GM12878 (cell line): Measurements from ENCODE around the gene DUSP16.

Source experiments
- CTCF ChIP-seq, 3 experiments: IDR thresholded peaks in 2 of 3; conservative IDR thresholded peaks in 1 of 3; 2 replicates each; pipeline ENCODE4 v1.5.1; 2011; ENCODE audit warnings: low read depth in 3 of 3, low read length in 3 of 3, mild to moderate bottlenecking in 3 of 3, control low read depth in 2 of 3, moderate library complexity in 2 of 3, inconsistent platforms in 1 of 3, mixed read lengths in 1 of 3; ENCODE audit not compliant: control insufficient read depth in 2 of 3, insufficient read depth in 1 of 3; ENCODE audit errors: extremely low read depth in 1 of 3
- EP300 ChIP-seq, 2 experiments: fragments of 150-350 bp in 1 of 2; IDR thresholded peaks; 2 replicates each; pipeline ENCODE4 v1.6.1; 2011 to 2012; ENCODE audit warnings: low read depth in 2 of 2, low read length in 2 of 2, borderline replicate concordance in 1 of 2, improper control_type of control experiment in 1 of 2, inconsistent platforms in 1 of 2; ENCODE audit not compliant: control insufficient read depth in 1 of 2
- NRF1 ChIP-seq: conservative IDR thresholded peaks from 2 replicates; pipeline ENCODE4 v1.6.1; 2011; ENCODE audit warnings: mild to moderate bottlenecking, low read depth, low read length, improper control_type of control experiment
- PML ChIP-seq: IDR thresholded peaks from 2 replicates; pipeline ENCODE4 v1.6.1; 2012; ENCODE audit warnings: low read length, inconsistent platforms
- POLR2AphosphoS2 ChIP-seq: IDR thresholded peaks from 2 replicates; pipeline ENCODE4 v1.6.1; 2011; ENCODE audit warnings: low read depth, mild to moderate bottlenecking, low read length, improper control_type of control experiment, moderate library complexity
- REST ChIP-seq: IDR thresholded peaks from 2 replicates; pipeline ENCODE4 v1.6.1; 2012; ENCODE audit warnings: mild to moderate bottlenecking, low read depth, low read length
- ZNF207 ChIP-seq: fragments of 450-650 bp; IDR thresholded peaks from 2 replicates; pipeline ENCODE4 v1.6.1; 2014; ENCODE audit warnings: antibody characterized with exemption, mild to moderate bottlenecking, borderline replicate concordance
- ZNF274 ChIP-seq: IDR thresholded peaks from one replicate; pipeline ENCODE4 v1.8.0; 2011; ENCODE audit not compliant: insufficient read length, insufficient read depth

- TF ChIP-seq REST (no peak), EP300 (IDR thresholded peaks at IDR 0.05; ENCODE audit: borderline replicate concordance in 1 of 2, control insufficient read depth in 1 of 2, low read depth in 2 of 2, low read length in 2 of 2) (no peak), ZNF207 (no peak), POLR2AphosphoS2 (no peak), CTCF (IDR thresholded peaks at IDR 0.05 in 2 of 3, conservative IDR thresholded peaks at IDR 0.05 in 1 of 3; ENCODE audit: control insufficient read depth in 2 of 3, extremely low read depth in 1 of 3, insufficient read depth in 1 of 3, low read depth in 3 of 3, low read length in 3 of 3) (no peak), PML (no peak), NRF1 (no peak), ZNF274 (no peak)
Observed at GRCh38 chr12:12499909-12500604, 62.6 kb downstream of the DUSP16 start.
